SU-DHL-6 (cell line): Measurements from ENCODE around the gene BTBD9.

Source experiments
- H2AFZ ChIP-seq: fragments of 200-600 bp; sonication (generic); 2 replicates; pipeline ENCODE4 v1.6.1; 2014; ENCODE audit warnings: low read depth, mild to moderate bottlenecking, moderate library complexity, mixed read lengths, antibody characterized with exemption, low read length; ENCODE audit not compliant: severe bottlenecking
- H3F3A ChIP-seq: fragments of 200-600 bp; shearing (Covaris generic); 2 replicates; pipeline ENCODE4 v1.6.0; 2016; ENCODE audit warnings: antibody characterized with exemption, mild to moderate bottlenecking; ENCODE audit not compliant: insufficient read depth
- H3K27ac ChIP-seq: fragments of 200-600 bp; sonication (generic); 2 replicates; pipeline ENCODE4 v1.5.1; 2016; ENCODE audit warnings: low read depth, mild to moderate bottlenecking, low read length, moderate library complexity, mixed read lengths
- H3K27me3 ChIP-seq: fragments of 200-600 bp; sonication (generic), shearing (Covaris generic); 2 replicates; pipeline ENCODE4 v1.6.0; 2014; ENCODE audit warnings: mild to moderate bottlenecking, low read length
- H3K36me3 ChIP-seq: fragments of 200-600 bp; sonication (generic); 2 replicates; pipeline ENCODE4 v1.6.1; 2014; ENCODE audit warnings: mild to moderate bottlenecking, low read length, mixed read lengths
- H3K4me2 ChIP-seq: fragments of 300-600, 200-600 bp; shearing (Covaris generic), sonication (generic); 2 replicates; pipeline ENCODE4 v1.6.0; 2014; ENCODE audit warnings: low read length, low read depth, mild to moderate bottlenecking; ENCODE audit not compliant: poor library complexity, severe bottlenecking
- H3K4me3 ChIP-seq: fragments of 200-600 bp; sonication (generic); 2 replicates; pipeline ENCODE4 v1.5.1; 2014; ENCODE audit warnings: antibody characterized with exemption, low read length, mild to moderate bottlenecking, mixed read lengths; ENCODE audit not compliant: insufficient read depth, poor library complexity, severe bottlenecking
- H3K79me2 ChIP-seq: fragments of 200-600 bp; sonication (generic); 2 replicates; pipeline ENCODE4 v1.6.1; 2014; ENCODE audit warnings: mild to moderate bottlenecking, low read length, moderate library complexity; ENCODE audit not compliant: insufficient read depth
- H3K9ac ChIP-seq: fragments of 200-600 bp; sonication (generic); 2 replicates; pipeline ENCODE4 v1.7.0; 2014; ENCODE audit warnings: mild to moderate bottlenecking, low read length
- H3K9me2 ChIP-seq: fragments of 200-600 bp; sonication (generic); replicated peaks from 2 replicates; pipeline ENCODE4 v1.6.1; 2014; ENCODE audit warnings: low read length; ENCODE audit not compliant: insufficient read depth
- H3K9me3 ChIP-seq: fragments of 200-600 bp; sonication (generic); 2 replicates; pipeline ENCODE4 v1.6.1; 2014; ENCODE audit warnings: low read length, mixed read lengths; ENCODE audit not compliant: insufficient read depth
- H4K20me1 ChIP-seq: fragments of 200-600 bp; sonication (generic); 2 replicates; pipeline ENCODE4 v1.6.1; 2014; ENCODE audit warnings: low read depth, mild to moderate bottlenecking, antibody characterized with exemption, low read length, moderate library complexity, mixed read lengths
- CTCF ChIP-seq: fragments of 200-600 bp; sonication (generic); IDR thresholded peaks from one replicate; pipeline ENCODE4 v1.5.1; 2017; ENCODE audit warnings: antibody characterized with exemption, mild to moderate bottlenecking, low read length, moderate library complexity; ENCODE audit not compliant: insufficient read depth, poor library complexity, severe bottlenecking
- EZH2phosphoT487 ChIP-seq: fragments of 200-600 bp; sonication (generic), shearing (Covaris generic); conservative IDR thresholded peaks from 2 replicates; pipeline ENCODE4 v1.6.1; 2018; ENCODE audit warnings: mild to moderate bottlenecking, antibody characterized with exemption, low read length, moderate library complexity, mixed read lengths

BTBD9 gene

GRCh38 chr6:38169221-38169976 is 470.3 kb downstream of the BTBD9 start:
- H3K9me3 ChIP-seq = no peaks in the 10 kb centered on the region
- no peak overlapping the region for H3K27ac ChIP-seq
- H3K79me2 ChIP-seq = no peaks in the 10 kb centered on the region
- H3K4me3 ChIP-seq = no peak overlapping the region
- H3K4me2 ChIP-seq = no peak overlapping the region
- H3F3A ChIP-seq = no peaks in the 10 kb centered on the region
- H2AFZ ChIP-seq = no peak overlapping the region
- H4K20me1 ChIP-seq = no peaks in the 10 kb centered on the region
- H3K9ac ChIP-seq = no peak overlapping the region
- no peaks in the 10 kb centered on the region for H3K27me3 ChIP-seq
- no peaks in the 10 kb centered on the region for H3K36me3 ChIP-seq
- TF ChIP-seq EZH2phosphoT487 = no peak
- no peak for TF ChIP-seq CTCF
- H3K9me2 ChIP-seq = no peaks in the 10 kb centered on the region

GRCh38 chr6:38168699-38169098 is 471.0 kb downstream of the BTBD9 start:
- no peak for TF ChIP-seq EZH2phosphoT487
- TF ChIP-seq CTCF = no peak
- Histone ChIP-seq H3K9me3 (no peaks in the 10 kb centered on the region), H3F3A (no peaks in the 10 kb centered on the region), H3K4me2 (no peak overlapping the region), H3K4me3 (no peak overlapping the region), H3K27me3 (no peaks in the 10 kb centered on the region), H4K20me1 (no peaks in the 10 kb centered on the region), H3K36me3 (no peaks in the 10 kb centered on the region), H3K79me2 (no peaks in the 10 kb centered on the region), H3K9ac (no peak overlapping the region), H3K9me2 (no peaks in the 10 kb centered on the region), H2AFZ (no peak overlapping the region), H3K27ac (no peak overlapping the region)

GRCh38 chr6:38168126-38168525 is 471.6 kb downstream of the BTBD9 start:
- Histone ChIP-seq H3K27ac (no peak overlapping the region), H3K36me3 (no peaks in the 10 kb centered on the region), H3K79me2 (no peaks in the 10 kb centered on the region), H4K20me1 (no peaks in the 10 kb centered on the region), H3K4me3 (no peak overlapping the region), H2AFZ (no peak overlapping the region), H3K4me2 (no peak overlapping the region), H3F3A (no peaks in the 10 kb centered on the region), H3K9ac (no peak overlapping the region), H3K9me3 (no peaks in the 10 kb centered on the region), H3K9me2 (no peaks in the 10 kb centered on the region), H3K27me3 (no peaks in the 10 kb centered on the region)
- TF ChIP-seq EZH2phosphoT487 (no peak), CTCF (no peak)
